SU-DHL-6 (cell line): ENCODE results near the gene TMEM59L.
A peak's percentile ranks its signal among the peaks of the same experiment; 100 is the strongest.

Experiments
- H2AFZ ChIP-seq: fragments of 200-600 bp; sonication (generic); 2 replicates; pipeline ENCODE4 v1.6.1; 2014; ENCODE audit warnings: low read depth, mild to moderate bottlenecking, moderate library complexity, mixed read lengths, antibody characterized with exemption, low read length; ENCODE audit not compliant: severe bottlenecking
- H3F3A ChIP-seq: fragments of 200-600 bp; shearing (Covaris generic); 2 replicates; pipeline ENCODE4 v1.6.0; 2016; ENCODE audit warnings: antibody characterized with exemption, mild to moderate bottlenecking; ENCODE audit not compliant: insufficient read depth
- H3K27ac ChIP-seq: fragments of 200-600 bp; sonication (generic); 2 replicates; pipeline ENCODE4 v1.5.1; 2016; ENCODE audit warnings: low read depth, mild to moderate bottlenecking, low read length, moderate library complexity, mixed read lengths
- H3K27me3 ChIP-seq: fragments of 200-600 bp; sonication (generic), shearing (Covaris generic); 2 replicates; pipeline ENCODE4 v1.6.0; 2014; ENCODE audit warnings: mild to moderate bottlenecking, low read length
- H3K36me3 ChIP-seq: fragments of 200-600 bp; sonication (generic); 2 replicates; pipeline ENCODE4 v1.6.1; 2014; ENCODE audit warnings: mild to moderate bottlenecking, low read length, mixed read lengths
- H3K4me2 ChIP-seq: fragments of 300-600, 200-600 bp; shearing (Covaris generic), sonication (generic); 2 replicates; pipeline ENCODE4 v1.6.0; 2014; ENCODE audit warnings: low read length, low read depth, mild to moderate bottlenecking; ENCODE audit not compliant: poor library complexity, severe bottlenecking
- H3K4me3 ChIP-seq: fragments of 200-600 bp; sonication (generic); 2 replicates; pipeline ENCODE4 v1.5.1; 2014; ENCODE audit warnings: antibody characterized with exemption, low read length, mild to moderate bottlenecking, mixed read lengths; ENCODE audit not compliant: insufficient read depth, poor library complexity, severe bottlenecking
- H3K79me2 ChIP-seq: fragments of 200-600 bp; sonication (generic); 2 replicates; pipeline ENCODE4 v1.6.1; 2014; ENCODE audit warnings: mild to moderate bottlenecking, low read length, moderate library complexity; ENCODE audit not compliant: insufficient read depth
- H3K9ac ChIP-seq: fragments of 200-600 bp; sonication (generic); 2 replicates; pipeline ENCODE4 v1.7.0; 2014; ENCODE audit warnings: mild to moderate bottlenecking, low read length
- H3K9me2 ChIP-seq: fragments of 200-600 bp; sonication (generic); replicated peaks from 2 replicates; pipeline ENCODE4 v1.6.1; 2014; ENCODE audit warnings: low read length; ENCODE audit not compliant: insufficient read depth
- H3K9me3 ChIP-seq: fragments of 200-600 bp; sonication (generic); 2 replicates; pipeline ENCODE4 v1.6.1; 2014; ENCODE audit warnings: low read length, mixed read lengths; ENCODE audit not compliant: insufficient read depth
- H4K20me1 ChIP-seq: fragments of 200-600 bp; sonication (generic); 2 replicates; pipeline ENCODE4 v1.6.1; 2014; ENCODE audit warnings: low read depth, mild to moderate bottlenecking, antibody characterized with exemption, low read length, moderate library complexity, mixed read lengths
- EZH2phosphoT487 ChIP-seq: fragments of 200-600 bp; sonication (generic), shearing (Covaris generic); conservative IDR thresholded peaks from 2 replicates; pipeline ENCODE4 v1.6.1; 2018; ENCODE audit warnings: mild to moderate bottlenecking, antibody characterized with exemption, low read length, moderate library complexity, mixed read lengths
- TF ChIP-seq, protein P1 (sequence below): fragments of 200-600 bp; sonication (generic); IDR thresholded peaks from one replicate; pipeline ENCODE4 v1.5.1; 2017; ENCODE audit warnings: antibody characterized with exemption, mild to moderate bottlenecking, low read length, moderate library complexity; ENCODE audit not compliant: insufficient read depth, poor library complexity, severe bottlenecking

TMEM59L gene

GRCh38 chr19:18571564-18572344 lies 40.9 kb upstream of the TMEM59L start, which contains the start of gene UBA52:
TSS of gene UBA52 (plus strand) at chr19:18571857. CDS start at chr19:18573301, 1,444 bp downstream.
- peaks cover 7% of the 10 kb centered on the region; the same call in 1 of the 2 replicates for H3F3A ChIP-seq
- H3K27me3 ChIP-seq: no peaks in the 10 kb centered on the region
- peak within 1 kb of the TSS; percentile 89 for H3K4me2 ChIP-seq
- H3K36me3 ChIP-seq: peaks cover 18% of the 10 kb centered on the region; the same call in 1 of the 2 replicates
- peak within 1 kb of the TSS; percentile 87 for H3K4me3 ChIP-seq
- H3K27ac ChIP-seq: peak within 1 kb of the TSS; percentile 71
- no peak for TF ChIP-seq EZH2phosphoT487
- TF ChIP-seq, protein P1, sequence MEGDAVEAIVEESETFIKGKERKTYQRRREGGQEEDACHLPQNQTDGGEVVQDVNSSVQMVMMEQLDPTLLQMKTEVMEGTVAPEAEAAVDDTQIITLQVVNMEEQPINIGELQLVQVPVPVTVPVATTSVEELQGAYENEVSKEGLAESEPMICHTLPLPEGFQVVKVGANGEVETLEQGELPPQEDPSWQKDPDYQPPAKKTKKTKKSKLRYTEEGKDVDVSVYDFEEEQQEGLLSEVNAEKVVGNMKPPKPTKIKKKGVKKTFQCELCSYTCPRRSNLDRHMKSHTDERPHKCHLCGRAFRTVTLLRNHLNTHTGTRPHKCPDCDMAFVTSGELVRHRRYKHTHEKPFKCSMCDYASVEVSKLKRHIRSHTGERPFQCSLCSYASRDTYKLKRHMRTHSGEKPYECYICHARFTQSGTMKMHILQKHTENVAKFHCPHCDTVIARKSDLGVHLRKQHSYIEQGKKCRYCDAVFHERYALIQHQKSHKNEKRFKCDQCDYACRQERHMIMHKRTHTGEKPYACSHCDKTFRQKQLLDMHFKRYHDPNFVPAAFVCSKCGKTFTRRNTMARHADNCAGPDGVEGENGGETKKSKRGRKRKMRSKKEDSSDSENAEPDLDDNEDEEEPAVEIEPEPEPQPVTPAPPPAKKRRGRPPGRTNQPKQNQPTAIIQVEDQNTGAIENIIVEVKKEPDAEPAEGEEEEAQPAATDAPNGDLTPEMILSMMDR: no peak
- no peaks in the 10 kb centered on the region for H3K9me2 ChIP-seq
- H3K9me3 ChIP-seq: no peaks in the 10 kb centered on the region
- peak within 1 kb of the TSS; percentile 95 for H3K9ac ChIP-seq
- peaks cover 21% of the 10 kb centered on the region for H3K79me2 ChIP-seq
- H4K20me1 ChIP-seq: peaks cover 6% of the 10 kb centered on the region; the same call in 1 of the 2 replicates
- H2AFZ ChIP-seq: peak within 1 kb of the TSS; percentile 61

GRCh38 chr19:18574691-18575291 lies 37.9 kb upstream of the TMEM59L start:
- H2AFZ ChIP-seq: no peak overlapping the region
- H4K20me1 ChIP-seq: peaks cover 6% of the 10 kb centered on the region; the same call in 1 of the 2 replicates
- no peaks in the 10 kb centered on the region for H3K27me3 ChIP-seq
- TF ChIP-seq, protein P1: no peak
- no peak for TF ChIP-seq EZH2phosphoT487
- no peaks in the 10 kb centered on the region for H3K9me3 ChIP-seq
- no peaks in the 10 kb centered on the region for H3K9me2 ChIP-seq
- peaks cover 21% of the 10 kb centered on the region for H3K79me2 ChIP-seq
- H3K9ac ChIP-seq: no peak overlapping the region
- no peak overlapping the region for H3K4me3 ChIP-seq
- H3K36me3 ChIP-seq: peaks cover 18% of the 10 kb centered on the region; the same call in 1 of the 2 replicates
- H3F3A ChIP-seq: peaks cover 28% of the 10 kb centered on the region
- H3K27ac ChIP-seq: no peak overlapping the region
- no peak overlapping the region for H3K4me2 ChIP-seq

DNA sequence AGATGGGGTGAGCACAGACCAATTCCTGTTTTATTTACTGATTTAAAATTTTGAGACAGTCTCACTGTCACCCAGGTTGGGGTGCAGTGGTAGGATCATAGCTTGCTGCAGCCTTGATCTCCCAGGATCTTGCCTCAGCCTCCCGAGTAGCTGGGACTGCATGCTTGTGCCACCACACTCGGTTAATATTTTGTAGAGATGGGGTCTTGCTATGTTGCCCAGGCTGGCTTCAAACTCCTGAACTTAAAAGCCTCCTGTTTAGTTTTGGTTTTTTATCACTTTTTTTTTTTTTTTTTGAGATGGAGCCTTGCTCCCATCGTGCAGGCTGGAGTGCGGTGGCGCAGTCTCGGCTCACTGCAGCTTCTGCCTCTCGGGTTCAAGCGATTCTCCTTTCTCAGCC lies 36.3 kb upstream of the TMEM59L start:
- Histone ChIP-seq H3K9ac (no peak overlapping the region), H3K27ac (no peak overlapping the region), H3K9me3 (no peaks in the 10 kb centered on the region), H4K20me1 (peaks cover 6% of the 10 kb centered on the region; the same call in 1 of the 2 replicates), H3K9me2 (no peaks in the 10 kb centered on the region), H3F3A (peaks cover 24% of the 10 kb centered on the region), H3K4me2 (no peak overlapping the region), H2AFZ (no peak overlapping the region), H3K4me3 (no peak overlapping the region), H3K36me3 (peaks cover 18% of the 10 kb centered on the region; the same call in 1 of the 2 replicates), H3K27me3 (no peaks in the 10 kb centered on the region), H3K79me2 (peaks cover 21% of the 10 kb centered on the region)
- TF ChIP-seq EZH2phosphoT487: no peak
- TF ChIP-seq, protein P1: no peak
